D721Med (cell line): ENCODE results near the gene LMF1.

ENCODE experiments used
- DNase-seq: peaks from one replicate; pipeline ENCODE4 v3.0.0; 2011; ENCODE audit warnings: low spot score; ENCODE audit not compliant: insufficient read length
- FAIRE-seq: peaks from 2 replicates; lab custom pipeline; 2011; peaks lifted over from hg19 to GRCh38; lab: Jason Lieb, UNC
- CTCF ChIP-seq: IDR thresholded peaks from 2 replicates; pipeline ENCODE4 v1.5.1; 2012; ENCODE audit warnings: mild to moderate bottlenecking, control low read depth; ENCODE audit not compliant: insufficient read depth; ENCODE audit errors: missing control alignments

Gene LMF1

GRCh38 chr16:984736-985636 lies 14.2 kb upstream of the LMF1 start:
- no peak for TF ChIP-seq CTCF
- DNase-seq (no peak), FAIRE-seq (no peak)

GRCh38 chr16:984121-984694 lies 13.4 kb upstream of the LMF1 start:
- DNase-seq (no peak), FAIRE-seq (no peak)
- TF ChIP-seq CTCF, result no peak

GRCh38 chr16:983044-984030 lies 12.6 kb upstream of the LMF1 start:
- FAIRE-seq, result no peak
- DNase-seq, result no peak
- no peak for TF ChIP-seq CTCF

- DNase-seq (no peak), FAIRE-seq (no peak)
- no peak for TF ChIP-seq CTCF
Observed at GRCh38 chr16:982145-983043, 11.6 kb upstream of the LMF1 start.

GRCh38 chr16:981695-982144 lies 10.9 kb upstream of the LMF1 start, which contains the start of gene SOX8:
TSS of gene SOX8 (plus strand) at chr16:981770. CDS start at chr16:981923, 153 bp downstream.
- FAIRE-seq (no peak), DNase-seq (no peak)
- no peak for TF ChIP-seq CTCF

GRCh38 chr16:980595-980854 lies 9.7 kb upstream of the LMF1 start:
- TF ChIP-seq CTCF, result no peak
- FAIRE-seq (no peak), DNase-seq (no peak)
